ENCODE results near the gene RREB1. TPM values are rescaled to one million over a fixed set of nuclear protein-coding genes. Genes with fewer than 3 reads are reported as not detected.

The RREB1 gene
- total RNA-seq, 1 donor from 2014 or later = 16.6 TPM

DNA sequence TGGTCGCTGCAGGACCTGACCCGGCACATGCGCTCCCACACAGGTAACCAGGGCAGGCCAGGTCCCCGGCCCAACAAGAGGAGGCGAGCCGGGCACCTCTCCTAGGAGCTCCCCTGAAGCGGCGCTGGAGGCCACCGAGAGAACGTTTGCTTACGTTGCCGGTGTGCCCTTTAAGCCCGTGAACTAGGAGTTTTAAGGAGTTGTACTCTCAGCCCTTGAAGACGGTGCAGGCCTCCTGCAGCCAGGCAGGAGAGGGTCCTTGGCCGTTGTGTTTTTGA lies 139.4 kb downstream of the RREB1 start:
- peaks cover 34% of the 10 kb centered on the region for H3K36me3 ChIP-seq (ENCODE audit: control insufficient read depth, insufficient read depth, low read length)
- no peak overlapping the region for H3K4me3 ChIP-seq (ENCODE audit: low read depth, low read length)
- DNase-seq (ENCODE audit: low read depth) = no peak

GRCh38 chr6:7247828-7248227 lies 140.1 kb downstream of the RREB1 start:
- no peaks in the 10 kb centered on the region for H3K27me3 ChIP-seq (ENCODE audit: control insufficient read depth, insufficient read depth, low read length)
- H3K4me3 ChIP-seq (ENCODE audit: low read depth, low read length) = no peak overlapping the region
- peaks cover 34% of the 10 kb centered on the region for H3K36me3 ChIP-seq (ENCODE audit: control insufficient read depth, insufficient read depth, low read length)
- FAIRE-seq (no peak), DNase-seq (ENCODE audit: low read depth) (no peak)
- TF ChIP-seq CTCF (IDR thresholded peaks at IDR 0.05; ENCODE audit: insufficient read depth, low read length, severe bottlenecking) = no peak

More for the DNA sequence above, 139.4 kb downstream of the RREB1 start:
- no peak for TF ChIP-seq CTCF (IDR thresholded peaks at IDR 0.05; ENCODE audit: insufficient read depth, low read length, severe bottlenecking)
- no peaks in the 10 kb centered on the region for H3K27me3 ChIP-seq (ENCODE audit: control insufficient read depth, insufficient read depth, low read length)
- no peak for FAIRE-seq

GRCh38 chr6:7249391-7249790 lies 141.6 kb downstream of the RREB1 start:
- FAIRE-seq = no peak

DNA sequence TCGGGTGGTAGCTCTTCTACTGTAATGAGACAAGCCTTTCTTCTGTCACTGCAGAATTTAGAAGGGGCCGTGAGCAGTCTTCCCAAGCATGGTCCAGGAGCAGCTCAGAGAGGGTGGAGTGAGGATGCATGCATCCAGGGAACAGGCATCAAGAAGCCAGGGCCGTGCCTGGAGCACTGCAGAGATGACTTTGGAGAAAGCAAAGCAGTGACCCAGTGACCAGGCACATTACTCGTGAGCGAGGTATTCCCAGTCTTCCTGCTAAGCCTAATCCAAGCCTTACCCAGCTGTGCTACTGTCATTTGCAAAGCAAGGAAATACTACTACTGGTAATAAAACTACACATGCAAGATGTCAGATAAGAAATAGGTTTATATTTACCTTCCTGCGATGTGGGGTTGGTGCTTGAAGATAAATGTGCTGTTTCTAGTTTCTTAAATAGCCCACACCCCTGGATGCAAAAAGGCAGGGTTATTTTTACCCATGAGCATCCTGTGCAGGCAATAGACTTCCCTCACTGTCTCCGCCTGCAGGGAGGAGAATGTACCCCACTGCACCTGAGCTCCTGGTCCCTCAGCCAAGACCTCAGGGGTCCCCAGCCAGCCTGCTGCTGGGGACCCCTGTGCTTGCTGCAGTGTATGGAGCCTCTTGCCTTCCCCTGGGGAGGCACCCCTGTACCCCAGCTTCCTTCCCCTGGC lies 142.3 kb downstream of the RREB1 start:
- peaks cover 30% of the 10 kb centered on the region for H3K36me3 ChIP-seq (ENCODE audit: control insufficient read depth, insufficient read depth, low read length)

More at GRCh38 chr6:7249391-7249790, 141.6 kb downstream of the RREB1 start:
- TF ChIP-seq CTCF (IDR thresholded peaks at IDR 0.05; ENCODE audit: insufficient read depth, low read length, severe bottlenecking) = no peak
- H3K4me3 ChIP-seq (ENCODE audit: low read depth, low read length) = no peak overlapping the region
- DNase-seq (ENCODE audit: low read depth) = no peak
- peaks cover 34% of the 10 kb centered on the region for H3K36me3 ChIP-seq (ENCODE audit: control insufficient read depth, insufficient read depth, low read length)
- H3K27me3 ChIP-seq (ENCODE audit: control insufficient read depth, insufficient read depth, low read length) = no peaks in the 10 kb centered on the region

DNA sequence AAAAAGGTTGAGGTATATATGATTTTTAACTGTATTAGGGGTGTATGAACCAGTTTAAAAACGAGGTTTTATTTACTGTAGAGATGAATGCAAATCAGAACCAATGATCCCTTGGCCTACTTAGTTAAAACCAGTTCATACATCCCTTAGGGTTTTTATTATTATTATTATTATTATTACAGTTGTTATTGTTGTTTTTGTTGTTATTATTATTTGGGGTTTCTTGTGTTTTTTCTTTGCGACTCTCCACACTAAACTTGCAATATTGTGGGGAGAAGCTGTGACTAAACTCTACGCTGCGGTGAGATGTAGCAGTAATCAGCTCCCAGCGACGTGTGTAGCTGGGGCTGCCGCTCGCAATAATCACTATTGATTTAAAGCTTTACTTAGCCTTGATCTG lies 143.1 kb downstream of the RREB1 start:
- H3K36me3 ChIP-seq (ENCODE audit: control insufficient read depth, insufficient read depth, low read length) = peaks cover 30% of the 10 kb centered on the region
- no peak for FAIRE-seq

More for the DNA sequence above, 142.3 kb downstream of the RREB1 start:
- TF ChIP-seq CTCF (IDR thresholded peaks at IDR 0.05; ENCODE audit: insufficient read depth, low read length, severe bottlenecking) = no peak
- Histone ChIP-seq H3K4me3 (ENCODE audit: low read depth, low read length) (no peak overlapping the region), H3K27me3 (ENCODE audit: control insufficient read depth, insufficient read depth, low read length) (no peaks in the 10 kb centered on the region)
- DNase-seq (ENCODE audit: low read depth) (no peak), FAIRE-seq (no peak)

More for the DNA sequence above, 143.1 kb downstream of the RREB1 start:
- no peak overlapping the region for H3K4me3 ChIP-seq (ENCODE audit: low read depth, low read length)
- TF ChIP-seq CTCF (IDR thresholded peaks at IDR 0.05; ENCODE audit: insufficient read depth, low read length, severe bottlenecking) = no peak
- DNase-seq (ENCODE audit: low read depth) = no peak
- H3K27me3 ChIP-seq (ENCODE audit: control insufficient read depth, insufficient read depth, low read length) = no peaks in the 10 kb centered on the region

Measured in bronchial epithelial cell (primary cell).